Naive thymus-derived CD4-positive, alpha-beta T cell (primary cell): ENCODE measurements around the gene ATP9B. TPM values are rescaled to one million over a fixed set of nuclear protein-coding genes. Genes with fewer than 3 reads are reported as not detected.
"Not testable (repeated sequence)": the region's sequence is repeated elsewhere in the genome, so short reads cannot be mapped to it uniquely, and the experiment has no call there.

ENCODE experiments used
- ATAC-seq: fragments of 150-1000 bp; cut with Tn5 transposase; 2 replicates; pipeline ENCODE4 v1.10.0; 2021; ENCODE audit warnings: mild to moderate bottlenecking, moderate library complexity
- CTCF ChIA-PET: fragments of 350-600 bp; sonication (Branson Sonifier 250); formaldehyde crosslinking; loops from one replicate; lab custom pipeline; 2021; ENCODE audit warnings: antibody characterized with exemption; lab: Charles Lee
- POLR2A ChIA-PET: fragments of 350-600 bp; sonication (Branson Sonifier 250); formaldehyde crosslinking; loops from one replicate; lab custom pipeline; 2021; ENCODE audit warnings: antibody characterized with exemption, inconsistent platforms; lab: Charles Lee
- DNase-seq, 9 donors: peaks; one replicate each; pipeline versions ENCODE4 v3.0.0 to v3.0.0-alpha.2; 2020 to 2022; ENCODE audit warnings: mixed read lengths in 1 of 9
- H3K27ac ChIP-seq: one replicate; pipeline ENCODE4 v1.7.0; 2013; ENCODE audit warnings: mild to moderate bottlenecking, low read depth, low read length, moderate library complexity
- H3K27me3 ChIP-seq, 2 donors: one replicate each; pipeline ENCODE4 v1.7.0; 2013; ENCODE audit warnings: low read length in 2 of 2, mild to moderate bottlenecking in 2 of 2, moderate library complexity in 2 of 2; ENCODE audit not compliant: control insufficient read depth in 2 of 2, insufficient read depth in 2 of 2
- H3K36me3 ChIP-seq, 3 experiments: 1 replicate in 2 of 3; 2 replicates in 1 of 3; pipeline ENCODE4 v1.7.0; 2013; ENCODE audit warnings: low read length in 3 of 3, mild to moderate bottlenecking in 3 of 3, moderate library complexity in 1 of 3; ENCODE audit not compliant: insufficient read depth in 3 of 3, control insufficient read depth in 2 of 3
- H3K4me1 ChIP-seq, 2 donors: one replicate each; pipeline ENCODE4 v1.7.0; 2013; ENCODE audit warnings: low read length in 2 of 2, mild to moderate bottlenecking in 2 of 2, moderate library complexity in 1 of 2; ENCODE audit not compliant: control insufficient read depth in 2 of 2, insufficient read depth in 2 of 2
- H3K4me3 ChIP-seq: 2 replicates; pipeline ENCODE4 v1.7.0; 2013; ENCODE audit warnings: mild to moderate bottlenecking, low read length
- H3K9me3 ChIP-seq, 3 experiments: 1 replicate in 2 of 3; 2 replicates in 1 of 3; pipeline ENCODE4 v1.7.0; 2013; ENCODE audit warnings: low read length in 3 of 3; ENCODE audit not compliant: control insufficient read depth in 2 of 3
- H3K27ac Mint-ChIP-seq, 9 donors: one replicate each; pipeline ENCODE4 v1.8.0; 2020 to 2022; ENCODE audit warnings: mixed read lengths in 9 of 9, mild to moderate bottlenecking in 8 of 9, moderate library complexity in 5 of 9, inconsistent platforms in 2 of 9
- H3K27me3 Mint-ChIP-seq, 5 donors: one replicate each; pipeline ENCODE4 v1.8.0; 2021 to 2022; ENCODE audit warnings: mixed read lengths in 5 of 5, mild to moderate bottlenecking in 1 of 5
- H3K36me3 Mint-ChIP-seq, 5 donors: one replicate each; pipeline ENCODE4 v1.8.0; 2020 to 2022; ENCODE audit warnings: mixed read lengths in 5 of 5, mild to moderate bottlenecking in 3 of 5, inconsistent platforms in 1 of 5
- H3K4me1 Mint-ChIP-seq, 7 donors: one replicate each; pipeline ENCODE4 v1.8.0; 2020 to 2022; ENCODE audit warnings: mixed read lengths in 7 of 7, mild to moderate bottlenecking in 3 of 7, inconsistent platforms in 1 of 7
- H3K4me3 Mint-ChIP-seq, 10 donors: one replicate each; pipeline ENCODE4 v1.8.0; 2020 to 2022; ENCODE audit warnings: mild to moderate bottlenecking in 10 of 10, mixed read lengths in 10 of 10, moderate library complexity in 6 of 10, inconsistent platforms in 2 of 10
- H3K9me3 Mint-ChIP-seq, 11 donors: one replicate each; pipeline ENCODE4 v1.8.0; 2020 to 2022; ENCODE audit warnings: mixed read lengths in 11 of 11, mild to moderate bottlenecking in 4 of 11, inconsistent platforms in 1 of 11, moderate library complexity in 1 of 11
- intact Hi-C, 2 donors: fragments of 100-400 bp; cut with micrococcal nuclease; formaldehyde crosslinking; loops; one replicate each; pipeline ENCODE4 v1.15.1; 2023
- polyA plus RNA-seq, 2 donors: library from polyadenylated mRNA; unstranded; fragments of 300-500 nt; fragmentation: Illumina TruSeq; gene quantifications; one replicate each; pipeline ENCODE4 v1.2.3, GENCODE V29; 2021
- total RNA-seq, 6 experiments: library from RNA in 5 of 6; stranded (reverse) in 5 of 6; gene quantifications; 1 replicate in 5 of 6; 2 replicates in 1 of 6; pipeline ENCODE4 v1.2.3 and lab custom pipeline; 2021 to 2026

The ATP9B gene
- total and polyA plus RNA-seq, 7 experiments from 2014 or later = 21.3 to 90.5 (median 79.4) TPM

- ChIA-PET POLR2A (no interaction called here), CTCF (no interaction called here)
- ATAC-seq = no peak
- DNase-seq = no peak
- Mint-ChIP-seq H3K36me3 (peaks cover 8 to 68% (median 54%) of the 10 kb centered on the region in 5 donors), H3K27ac (peak overlapping the region in 1 of 9 donors; percentile 34), H3K4me3 (no peak overlapping the region), H3K4me1 (peaks cover 0 to 6% (median 0%) of the 10 kb centered on the region in 7 donors), H3K27me3 (no peaks in the 10 kb centered on the region), H3K9me3 (peaks cover 0 to 10% (median 4%) of the 10 kb centered on the region in 11 donors)
- Histone ChIP-seq H3K9me3 (no peaks in the 10 kb centered on the region), H3K36me3 (peaks cover 0 to 24% (median 0%) of the 10 kb centered on the region in 3 experiments), H3K27ac (no peak overlapping the region), H3K4me3 (no peak overlapping the region), H3K4me1 (no peaks in the 10 kb centered on the region), H3K27me3 (no peaks in the 10 kb centered on the region)
- intact Hi-C loops = loop anchor here in 1 of 2 donors (10.0 kb wide), 1 partner anchor 55 kb away; no protein-coding TSS in a partner anchor
These were observed 190.8 kb downstream of the ATP9B start for GRCh38 chr18:79260023-79260422.

- ATAC-seq = no peak
- H3K9me3 Mint-ChIP-seq = peaks cover 0 to 15% (median 5%) of the 10 kb centered on the region in 11 donors
- no peaks in the 10 kb centered on the region for H3K4me1 ChIP-seq
- no peak overlapping the region for H3K27ac Mint-ChIP-seq
- H3K27me3 Mint-ChIP-seq = no peaks in the 10 kb centered on the region
- peaks cover 0 to 4% (median 0%) of the 10 kb centered on the region in 7 donors for H3K4me1 Mint-ChIP-seq
- H3K36me3 Mint-ChIP-seq = peaks cover 11 to 68% (median 54%) of the 10 kb centered on the region in 5 donors
- H3K27me3 ChIP-seq = no peaks in the 10 kb centered on the region
- H3K4me3 Mint-ChIP-seq = no peak overlapping the region
- H3K27ac ChIP-seq = no peak overlapping the region
- ChIA-PET CTCF (no interaction called here), POLR2A (no interaction called here)
- peaks cover 0 to 24% (median 0%) of the 10 kb centered on the region in 3 experiments for H3K36me3 ChIP-seq
- no peaks in the 10 kb centered on the region for H3K9me3 ChIP-seq
- no peak for DNase-seq
- no peak overlapping the region for H3K4me3 ChIP-seq
- intact Hi-C loops = loop anchor here in 1 of 2 donors (10.0 kb wide), 1 partner anchor 56 kb away; no protein-coding TSS in a partner anchor
These were observed 191.3 kb downstream of the ATP9B start for GRCh38 chr18:79260510-79260909.

DNA sequence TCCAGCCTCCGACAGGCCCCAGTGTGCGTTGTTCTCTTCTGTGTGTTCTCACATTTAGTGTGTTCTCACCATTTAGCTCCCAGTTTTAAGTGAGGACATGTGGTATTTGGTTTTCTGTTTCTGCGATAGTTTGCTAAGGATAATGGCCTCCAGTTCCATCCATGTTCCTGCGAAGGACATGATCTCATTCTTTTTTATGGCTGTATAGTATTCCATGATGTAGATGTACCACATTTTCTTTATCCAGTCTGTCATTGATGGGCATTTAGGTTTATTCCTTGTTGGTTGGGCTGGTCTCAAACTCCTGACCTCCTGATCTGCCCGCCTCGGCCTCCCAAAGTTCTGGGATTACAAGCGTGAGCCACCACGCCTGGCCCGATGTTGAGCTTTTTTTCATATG is 195.9 kb downstream of the ATP9B start:
- H3K27me3 Mint-ChIP-seq, CTCF ChIA-PET, DNase-seq, H3K4me3 Mint-ChIP-seq, H3K4me3 ChIP-seq, H3K27me3 ChIP-seq, POLR2A ChIA-PET, H3K4me1 ChIP-seq, H3K4me1 Mint-ChIP-seq, ATAC-seq, H3K27ac ChIP-seq, H3K9me3 ChIP-seq, H3K27ac Mint-ChIP-seq: not testable (repeated sequence)
- H3K36me3 ChIP-seq = peaks cover 0 to 26% (median 0%) of the 10 kb centered on the region in 3 experiments
- H3K9me3 Mint-ChIP-seq = peaks cover 0 to 22% (median 9%) of the 10 kb centered on the region in 11 donors
- peaks cover 13 to 77% (median 70%) of the 10 kb centered on the region in 5 donors for H3K36me3 Mint-ChIP-seq
- intact Hi-C loops = loop anchor here in 1 of 2 donors (10.0 kb wide), 1 partner anchor 60 kb away; no protein-coding TSS in a partner anchor

DNA sequence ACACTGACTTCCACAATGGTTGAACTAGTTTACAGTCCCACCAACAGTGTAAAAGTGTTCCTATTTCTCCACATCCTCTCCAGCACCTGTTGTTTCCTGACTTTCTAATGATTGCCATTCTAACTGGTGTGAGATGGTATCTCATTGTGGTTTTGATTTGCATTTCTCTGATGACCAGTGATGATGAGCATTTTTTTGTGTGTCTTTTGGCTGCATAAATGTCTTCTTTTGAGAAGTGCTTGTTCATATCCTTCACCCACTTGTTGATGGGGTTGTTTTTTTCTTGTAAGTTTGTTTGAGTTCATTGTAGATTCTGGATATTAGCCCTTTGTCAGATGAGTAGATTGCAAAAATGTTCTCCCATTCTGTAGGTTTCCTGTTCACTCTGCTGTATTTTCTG is 202.6 kb downstream of the ATP9B start:
- POLR2A ChIA-PET, H3K9me3 ChIP-seq, H3K4me1 ChIP-seq, H3K4me3 Mint-ChIP-seq, H3K4me3 ChIP-seq, CTCF ChIA-PET, H3K27ac Mint-ChIP-seq, intact Hi-C loops, H3K27me3 Mint-ChIP-seq, DNase-seq, H3K27ac ChIP-seq, H3K27me3 ChIP-seq, ATAC-seq: not testable (repeated sequence)
- H3K4me1 Mint-ChIP-seq = peaks cover 0 to 14% (median 12%) of the 10 kb centered on the region in 7 donors
- H3K36me3 Mint-ChIP-seq = peaks cover 13 to 76% (median 59%) of the 10 kb centered on the region in 5 donors
- H3K9me3 Mint-ChIP-seq = peaks cover 0 to 11% (median 2%) of the 10 kb centered on the region in 11 donors
- H3K36me3 ChIP-seq = peaks cover 0 to 30% (median 0%) of the 10 kb centered on the region in 3 experiments

GRCh38 chr18:79272916-79273315 is 203.7 kb downstream of the ATP9B start:
- POLR2A ChIA-PET = no interaction called here
- Mint-ChIP-seq H3K27ac (peak overlapping the region in 1 of 9 donors; percentile 4), H3K4me3 (no peak overlapping the region), H3K27me3 (no peaks in the 10 kb centered on the region), H3K9me3 (peaks cover 0 to 11% (median 2%) of the 10 kb centered on the region in 11 donors), H3K36me3 (peaks cover 14 to 76% (median 54%) of the 10 kb centered on the region in 5 donors), H3K4me1 (peaks cover 0 to 14% (median 12%) of the 10 kb centered on the region in 7 donors)
- intact Hi-C loops = no loop called here
- no peak overlapping the region for H3K27ac ChIP-seq
- no peaks in the 10 kb centered on the region for H3K9me3 ChIP-seq
- peaks cover 0 to 36% (median 0%) of the 10 kb centered on the region in 3 experiments for H3K36me3 ChIP-seq
- ATAC-seq (no peak), DNase-seq (no peak)
- CTCF ChIA-PET = no interaction called here
- no peaks in the 10 kb centered on the region for H3K27me3 ChIP-seq
- no peak overlapping the region for H3K4me3 ChIP-seq
- no peaks in the 10 kb centered on the region for H3K4me1 ChIP-seq

DNA sequence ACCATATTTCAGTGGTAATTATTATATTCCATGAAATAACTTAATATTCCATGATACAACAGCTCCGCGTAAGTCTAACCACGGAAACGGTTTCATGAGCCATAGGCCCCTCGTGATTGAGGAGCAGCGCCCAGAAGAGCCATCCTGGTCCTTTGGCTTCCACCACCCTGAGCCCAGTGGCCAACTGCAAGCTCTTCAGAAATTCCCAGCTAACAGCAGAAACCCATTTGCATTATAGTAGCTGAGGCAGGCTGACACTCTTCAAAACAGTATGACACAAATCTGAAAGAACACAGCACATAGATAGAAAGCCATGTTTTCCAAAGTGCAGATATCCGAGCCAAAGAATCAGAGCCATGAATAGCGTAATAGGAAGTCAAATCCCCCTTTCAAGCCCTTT is 205.6 kb downstream of the ATP9B start:
- H3K4me3 Mint-ChIP-seq = no peak overlapping the region
- no peak for DNase-seq
- no peak overlapping the region for H3K27ac ChIP-seq

DNA sequence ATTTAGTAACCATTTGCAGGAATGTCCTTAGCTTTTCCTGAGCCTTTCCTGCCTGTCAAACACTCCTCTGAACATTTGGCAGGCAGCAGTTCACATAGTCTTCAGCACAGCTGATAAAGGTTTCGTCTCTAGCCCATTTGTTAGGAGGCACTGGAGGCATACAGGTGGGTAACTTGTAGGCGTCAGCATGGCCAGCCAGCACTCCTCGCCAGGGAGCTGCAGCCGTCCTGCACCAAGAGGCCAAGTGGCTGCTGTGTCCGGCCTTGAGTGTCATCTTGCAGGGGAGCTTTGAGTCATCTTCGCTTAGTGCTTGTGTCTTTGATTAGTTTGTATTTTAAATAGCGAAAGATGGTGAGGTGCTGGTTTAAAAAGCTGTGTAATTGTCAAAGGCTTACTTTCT is 206.3 kb downstream of the ATP9B start:
- Mint-ChIP-seq H3K9me3 (peaks cover 0 to 3% (median 0%) of the 10 kb centered on the region in 11 donors), H3K27ac (peak overlapping the region in 1 of 9 donors; percentile 53), H3K36me3 (peaks cover 15 to 76% (median 45%) of the 10 kb centered on the region in 5 donors), H3K27me3 (no peaks in the 10 kb centered on the region), H3K4me1 (peaks cover 0 to 14% (median 12%) of the 10 kb centered on the region in 7 donors), H3K4me3 (no peak overlapping the region)
- Histone ChIP-seq H3K4me3 (no peak overlapping the region), H3K27ac (no peak overlapping the region), H3K27me3 (no peaks in the 10 kb centered on the region), H3K4me1 (no peaks in the 10 kb centered on the region), H3K36me3 (peaks cover 0 to 44% (median 0%) of the 10 kb centered on the region in 3 experiments), H3K9me3 (no peaks in the 10 kb centered on the region)
- ATAC-seq (no peak), DNase-seq (no peak)
- CTCF ChIA-PET = no interaction called here
- POLR2A ChIA-PET = no interaction called here
- intact Hi-C loops = no loop called here

More for the DNA sequence above, 205.6 kb downstream of the ATP9B start:
- no peaks in the 10 kb centered on the region for H3K4me1 ChIP-seq
- POLR2A ChIA-PET = no interaction called here
- H3K27ac Mint-ChIP-seq = peak overlapping the region in 1 of 9 donors; percentile 53
- ATAC-seq = no peak
- no peaks in the 10 kb centered on the region for H3K9me3 ChIP-seq
- CTCF ChIA-PET = no interaction called here
- no peaks in the 10 kb centered on the region for H3K27me3 ChIP-seq
- intact Hi-C loops = no loop called here
- H3K36me3 Mint-ChIP-seq = peaks cover 15 to 76% (median 45%) of the 10 kb centered on the region in 5 donors
- H3K4me3 ChIP-seq = no peak overlapping the region
- H3K27me3 Mint-ChIP-seq = no peaks in the 10 kb centered on the region
- H3K4me1 Mint-ChIP-seq = peaks cover 0 to 14% (median 12%) of the 10 kb centered on the region in 7 donors
- H3K9me3 Mint-ChIP-seq = peaks cover 0 to 5% (median 0%) of the 10 kb centered on the region in 11 donors
- H3K36me3 ChIP-seq = peaks cover 0 to 45% (median 0%) of the 10 kb centered on the region in 3 experiments
